ENCODE data around the gene SASS6.

SASS6 gene

GRCh38 chr1:100073531-100073930 lies 59.2 kb downstream of the SASS6 start:
- no peak for TF ChIP-seq CTCF (conservative IDR thresholded peaks at IDR 0.05; ENCODE audit: low read depth, low read length)
- DNase-seq (ENCODE audit: low read depth) = no peak
- no peak overlapping the region for H3K4me3 ChIP-seq (ENCODE audit: low read depth, low read length)

GRCh38 chr1:100070201-100070939 lies 62.4 kb downstream of the SASS6 start:
- TF ChIP-seq CTCF (conservative IDR thresholded peaks at IDR 0.05; ENCODE audit: low read depth, low read length) = no peak
- no peak for DNase-seq (ENCODE audit: low read depth)
- H3K4me3 ChIP-seq (ENCODE audit: low read depth, low read length) = no peak overlapping the region

GRCh38 chr1:100065969-100066227 lies 66.8 kb downstream of the SASS6 start:
- H3K4me3 ChIP-seq (ENCODE audit: low read depth, low read length) = no peak overlapping the region
- no peak for TF ChIP-seq CTCF (conservative IDR thresholded peaks at IDR 0.05; ENCODE audit: low read depth, low read length)
- DNase-seq (ENCODE audit: low read depth) = no peak

GRCh38 chr1:100065183-100065968 lies 67.4 kb downstream of the SASS6 start:
- no peak for DNase-seq (ENCODE audit: low read depth)
- H3K4me3 ChIP-seq (ENCODE audit: low read depth, low read length) = no peak overlapping the region
- TF ChIP-seq CTCF (conservative IDR thresholded peaks at IDR 0.05; ENCODE audit: low read depth, low read length) = no peak

GRCh38 chr1:100061681-100062080 lies 71.0 kb downstream of the SASS6 start:
- no peak overlapping the region for H3K4me3 ChIP-seq (ENCODE audit: low read depth, low read length)
- TF ChIP-seq CTCF (conservative IDR thresholded peaks at IDR 0.05; ENCODE audit: low read depth, low read length) = no peak
- no peak for DNase-seq (ENCODE audit: low read depth)

- no peak for DNase-seq (ENCODE audit: low read depth)
- TF ChIP-seq CTCF (conservative IDR thresholded peaks at IDR 0.05; ENCODE audit: low read depth, low read length) = no peak
- no peak overlapping the region for H3K4me3 ChIP-seq (ENCODE audit: low read depth, low read length)
Observed at GRCh38 chr1:100053727-100054126, 79.0 kb downstream of the SASS6 start.

- TF ChIP-seq CTCF (conservative IDR thresholded peaks at IDR 0.05; ENCODE audit: low read depth, low read length) = no peak
- no peak for DNase-seq (ENCODE audit: low read depth)
- H3K4me3 ChIP-seq (ENCODE audit: low read depth, low read length) = no peak overlapping the region
Observed at GRCh38 chr1:100053119-100053518, 79.6 kb downstream of the SASS6 start.
